Activated CD8-positive, alpha-beta memory T cell treated with anti-CD3 and anti-CD28 coated beads for 1 hour (primary cell): ENCODE measurements around the gene CPT2.
"Not testable (repeated sequence)": the region's sequence is repeated elsewhere in the genome, so short reads cannot be mapped to it uniquely, and the experiment has no call there.

Source experiments
- DNase-seq, 2 donors: peaks; one replicate each; pipeline ENCODE4 v3.0.0-alpha.2; 2020; ENCODE audit warnings: low read depth in 1 of 2; ENCODE audit errors: extremely low read depth in 1 of 2

CPT2 gene

DNA sequence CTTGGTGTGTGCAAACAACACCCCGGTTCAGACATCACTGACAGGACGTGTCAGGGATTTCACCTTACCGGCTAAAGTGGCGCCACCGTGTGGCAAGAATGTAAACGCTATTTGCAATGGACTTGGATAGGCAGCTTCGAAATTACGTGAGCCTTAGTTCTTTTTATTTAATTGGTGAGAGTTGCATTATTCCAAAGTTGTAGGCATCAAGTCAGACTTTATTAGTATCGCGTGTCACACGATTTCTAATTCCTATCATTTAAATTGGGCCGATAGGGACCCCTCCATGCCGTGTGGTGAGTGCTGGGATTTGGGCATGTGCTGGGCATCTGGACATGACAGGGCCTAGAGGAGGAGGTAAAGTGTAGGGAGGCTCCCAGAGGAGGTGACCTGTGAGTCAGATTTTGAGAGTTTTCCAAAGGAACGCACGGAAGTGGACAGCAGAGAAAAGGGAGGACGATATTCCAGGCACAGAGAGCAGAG is 14.5 kb upstream of the CPT2 start:
- DNase-seq, result peak; percentile 42 to 72

DNA sequence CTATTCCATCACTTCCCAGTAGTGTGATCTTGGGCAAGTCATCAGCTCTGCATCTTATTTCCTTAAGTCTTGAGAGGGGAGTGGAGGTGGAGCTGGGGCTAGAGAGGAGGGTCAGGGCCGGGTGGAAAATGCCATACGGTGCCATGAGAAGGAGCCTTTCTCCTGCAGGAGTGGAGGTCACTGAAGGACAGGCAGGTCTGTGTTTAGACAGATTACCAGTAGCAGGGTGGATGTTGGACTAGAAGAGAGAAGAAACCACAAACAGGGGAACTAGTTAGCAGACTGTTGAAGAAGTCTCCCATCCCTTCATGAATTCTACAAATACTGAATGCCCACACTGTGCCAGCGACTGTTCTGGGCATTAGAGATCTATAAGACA is 13.9 kb upstream of the CPT2 start:
- DNase-seq, result no peak

DNA sequence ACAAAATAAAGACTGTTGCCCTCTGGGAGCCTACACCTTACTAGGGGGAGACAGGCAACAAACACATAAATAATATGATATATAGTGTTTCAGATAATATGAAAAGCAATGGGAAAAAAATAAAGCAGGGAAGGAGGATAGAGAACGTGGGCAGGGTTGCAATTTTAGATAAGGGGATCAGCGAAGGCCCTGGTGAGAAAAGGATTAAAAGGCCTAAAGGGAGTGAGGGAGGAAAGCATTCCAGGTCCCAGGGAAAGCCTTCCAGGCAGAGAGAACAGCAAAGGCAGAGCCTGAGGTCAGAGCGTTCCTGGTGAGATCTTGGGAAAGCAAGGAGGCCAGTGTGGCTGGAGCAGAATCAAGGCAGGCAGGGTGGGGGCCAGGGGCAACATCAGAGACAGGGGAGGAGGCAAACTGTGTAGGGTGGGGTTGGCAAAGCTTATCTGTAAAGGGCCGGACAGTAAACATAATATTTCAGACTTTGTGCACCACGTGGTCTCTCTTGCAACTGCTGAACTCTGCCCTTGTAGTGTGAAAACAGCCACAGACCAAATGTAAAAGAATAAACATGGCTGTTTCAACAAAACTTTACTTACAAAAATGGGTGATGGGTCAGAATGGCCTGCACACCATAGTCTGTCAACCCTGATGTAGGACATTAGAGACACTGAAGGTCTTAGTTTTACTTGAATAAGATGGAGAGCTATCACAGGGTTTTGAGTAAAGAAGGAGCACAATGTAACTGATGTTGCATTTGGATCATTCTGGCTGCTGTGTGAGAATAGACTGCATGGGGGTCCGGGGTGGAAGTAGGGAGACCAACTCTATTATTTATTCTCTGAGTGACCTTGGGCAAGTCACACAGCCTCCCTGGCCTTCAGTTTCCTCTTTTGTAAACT is 13.3 kb upstream of the CPT2 start:
- no peak for DNase-seq

DNA sequence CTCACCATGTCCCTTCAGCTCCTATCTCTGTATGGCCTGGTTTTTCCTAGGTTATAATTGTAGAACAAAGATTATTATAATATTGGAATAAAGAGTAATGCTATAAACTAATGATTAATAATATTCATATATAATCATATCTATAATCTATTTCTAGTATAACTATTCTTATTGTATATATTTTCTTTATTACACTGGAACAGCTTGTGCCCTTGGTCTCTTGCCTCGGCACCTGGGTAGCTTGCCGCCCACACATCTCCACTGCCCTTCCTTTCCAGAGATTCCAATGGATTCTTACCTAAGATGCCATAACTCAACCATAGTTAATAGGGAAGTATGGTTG is 10.7 kb upstream of the CPT2 start:
- DNase-seq, result not testable (repeated sequence)

DNA sequence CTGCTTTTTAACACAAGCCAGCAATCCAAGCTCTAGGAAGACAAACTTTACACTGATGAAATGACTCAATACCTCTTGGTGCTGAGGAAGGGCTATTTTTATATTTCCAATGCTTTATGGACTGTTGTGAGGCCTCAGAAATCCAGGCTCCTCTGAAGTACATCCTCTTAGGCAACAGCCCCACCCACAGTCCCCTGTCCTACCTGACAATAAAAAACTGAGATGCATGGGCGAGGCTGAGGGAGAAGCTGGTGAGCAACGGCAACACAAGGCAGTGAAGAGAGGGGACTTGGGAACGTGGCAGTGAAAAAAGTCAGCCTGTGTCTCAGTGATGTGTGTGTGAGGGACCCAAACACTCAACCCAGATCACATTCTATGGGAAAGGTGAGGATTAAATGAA is 10.1 kb upstream of the CPT2 start:
- no peak for DNase-seq

DNA sequence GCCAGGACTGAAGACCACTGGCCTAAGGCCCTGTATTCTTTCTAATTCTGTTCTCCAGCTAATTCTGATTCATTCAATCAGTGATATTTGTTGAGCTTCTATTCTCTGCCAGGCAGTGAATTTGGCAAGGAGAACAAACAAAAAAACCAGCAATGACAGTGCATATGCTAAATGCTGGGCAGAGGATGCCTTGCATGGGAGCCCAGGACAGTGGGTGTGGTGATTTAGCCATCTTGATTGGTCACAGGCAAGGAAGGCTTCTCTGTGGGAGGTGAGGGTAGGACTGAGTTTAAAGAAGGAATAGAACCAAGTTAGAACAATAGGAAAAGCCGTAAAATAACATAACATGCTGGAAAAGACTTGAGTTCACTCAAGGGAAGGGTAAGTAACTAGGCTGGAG is 9.2 kb upstream of the CPT2 start:
- DNase-seq, result no peak

DNA sequence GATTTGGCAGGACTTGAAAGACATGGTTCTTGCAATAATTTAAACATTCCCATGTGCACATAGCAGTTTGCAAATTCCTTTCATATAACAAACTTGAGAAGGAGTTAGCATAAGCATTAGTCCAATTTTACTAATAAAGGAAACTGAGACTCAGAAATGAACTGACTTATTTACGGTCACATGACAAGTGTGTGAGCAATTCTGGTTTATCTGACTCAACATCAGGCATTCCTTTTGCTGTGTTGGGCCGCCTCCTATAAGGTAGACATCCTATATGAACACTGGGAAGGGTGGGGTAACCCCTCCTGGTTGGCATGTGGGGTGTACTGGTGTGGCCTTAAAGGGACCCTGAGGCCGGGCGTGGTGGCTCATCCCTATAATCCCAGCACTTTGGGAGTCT is 8.5 kb upstream of the CPT2 start:
- no peak for DNase-seq

DNA sequence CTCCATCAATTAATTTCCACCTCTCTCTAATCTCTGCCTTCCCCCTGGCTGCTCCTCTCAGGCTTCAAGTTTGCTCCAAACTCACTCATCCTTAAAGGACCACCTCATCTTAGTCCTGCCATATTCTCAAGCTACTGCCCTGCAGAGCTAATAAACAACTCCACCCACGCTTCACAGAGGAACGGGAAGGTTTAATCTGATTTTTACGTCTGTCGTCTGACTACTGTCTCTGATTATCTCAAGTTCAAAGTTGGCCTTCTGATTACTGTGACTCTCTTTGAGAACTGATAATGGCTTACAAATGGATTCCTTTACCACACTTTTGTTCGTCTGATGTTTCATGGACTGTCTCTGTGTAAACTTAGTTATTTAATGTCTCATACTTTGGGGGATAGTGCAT is 7.6 kb upstream of the CPT2 start:
- DNase-seq, result no peak

DNA sequence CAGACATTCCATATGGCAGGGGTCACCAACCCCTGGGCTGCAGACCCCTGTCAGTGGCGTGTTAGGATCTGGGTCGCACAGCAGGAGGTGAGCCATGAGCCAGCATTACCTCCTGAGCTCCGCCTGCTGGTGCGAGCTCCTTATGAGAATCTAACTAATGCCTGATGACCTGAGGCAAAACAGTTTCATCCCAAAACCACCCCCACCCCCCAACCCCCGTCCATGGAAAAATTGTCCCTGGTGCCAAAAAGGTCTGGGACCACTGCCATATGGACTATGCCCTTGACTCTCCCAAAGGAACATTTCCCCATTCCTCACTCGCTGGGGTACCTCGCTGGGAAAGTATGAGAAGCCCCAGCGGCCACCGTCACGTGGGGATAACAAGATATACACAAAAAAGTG is 6.4 kb upstream of the CPT2 start:
- no peak for DNase-seq

DNA sequence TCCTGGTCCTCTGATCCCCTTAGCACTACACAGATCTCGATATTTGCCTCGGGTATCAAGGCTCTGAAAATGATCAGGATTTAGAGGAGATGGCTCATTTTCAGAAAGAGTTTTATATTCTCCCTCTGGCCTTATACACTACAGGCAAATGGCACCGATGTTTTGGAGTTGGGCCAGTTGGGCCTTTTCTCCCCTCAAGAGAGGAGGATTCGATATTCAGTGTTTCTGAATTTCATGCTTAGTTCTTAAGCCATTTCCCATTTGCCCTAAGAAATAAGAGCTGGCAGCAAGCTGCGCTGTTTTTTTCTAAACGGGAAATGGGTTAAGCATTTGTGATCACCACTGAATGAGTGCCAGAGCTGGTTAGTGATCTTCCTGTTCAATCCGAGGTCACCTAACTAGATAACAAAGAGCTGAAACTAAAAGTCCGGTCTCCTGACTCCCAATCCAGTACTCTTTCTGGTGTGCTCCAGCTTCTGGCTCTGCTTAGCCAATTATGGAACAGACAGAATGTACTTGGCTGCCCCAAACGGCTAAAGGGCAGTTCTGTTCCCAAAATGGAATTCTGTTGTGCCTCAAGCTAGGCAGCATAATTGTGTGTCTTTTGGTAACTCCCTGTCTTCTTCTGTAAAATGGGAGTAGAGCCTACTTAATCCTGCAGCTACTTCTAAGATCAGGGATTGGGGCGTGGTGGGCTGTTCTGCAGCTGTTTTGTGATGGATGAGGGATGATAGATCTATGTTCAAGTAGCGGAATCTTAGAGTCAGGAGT is 1.2 kb upstream of the CPT2 start:
- no peak for DNase-seq

DNA sequence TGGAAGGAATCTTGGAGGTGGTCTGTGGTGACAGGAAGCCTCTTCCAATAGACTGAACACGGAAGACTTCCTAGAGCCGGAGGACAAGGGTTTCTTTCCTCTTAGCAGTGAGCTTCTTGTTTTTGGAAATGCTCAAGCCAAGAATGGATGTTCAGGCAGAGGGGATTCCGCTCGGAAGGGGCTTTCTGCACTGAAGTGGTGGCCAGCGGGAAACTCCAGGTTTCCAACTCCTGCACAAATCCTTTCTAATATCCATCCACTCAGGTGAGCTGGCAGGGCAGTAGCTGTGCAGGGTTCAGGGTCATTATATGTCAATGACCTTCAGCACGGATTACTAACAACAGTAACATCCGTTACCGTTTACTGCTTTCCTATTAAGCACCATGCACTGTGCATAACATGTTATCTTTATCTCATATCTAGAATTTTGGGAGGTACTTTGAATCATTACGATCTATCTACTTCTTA is 573 bp upstream of the CPT2 start:
- DNase-seq, result no peak

DNA sequence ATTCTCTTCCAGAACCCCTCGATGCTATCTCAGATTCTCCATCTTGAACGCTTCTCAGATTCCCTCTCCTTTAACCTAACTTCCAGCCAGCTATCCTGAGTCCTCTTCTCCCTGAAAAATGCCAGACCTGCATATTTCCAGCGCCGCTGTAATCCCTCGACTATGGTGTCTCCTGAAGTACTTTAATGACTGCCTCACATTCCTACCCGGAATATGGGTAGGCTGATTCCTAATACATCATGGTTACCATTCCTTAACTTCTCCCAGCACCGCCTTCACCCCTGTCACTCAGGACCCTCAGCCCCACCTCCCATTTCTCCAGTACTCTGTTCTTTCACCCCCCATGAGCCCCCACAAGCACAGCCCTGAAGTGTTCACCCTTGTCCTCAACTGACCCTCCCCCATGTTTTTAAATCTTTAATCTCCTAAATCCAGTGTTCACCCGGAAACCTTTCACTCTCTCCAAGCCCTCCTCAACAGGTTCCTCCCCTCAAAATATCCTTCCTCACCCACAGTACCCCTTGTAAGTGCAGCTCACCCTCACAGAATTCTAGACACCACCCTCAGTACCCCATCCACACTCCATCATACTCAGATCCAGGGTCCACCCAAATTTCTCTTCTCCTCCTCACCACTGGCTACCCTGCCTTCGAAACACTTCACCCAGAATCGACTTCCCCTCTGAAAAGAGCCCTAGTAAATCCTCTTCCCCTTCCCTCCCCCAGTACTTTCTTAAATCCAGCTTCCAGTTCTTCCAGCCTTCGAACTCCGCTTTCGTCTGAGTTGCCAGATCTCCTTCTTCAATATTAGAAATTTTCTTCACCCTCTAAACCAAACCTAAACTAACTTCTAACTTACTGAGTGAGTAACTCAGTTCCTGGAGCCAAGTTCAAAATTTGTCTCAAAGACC is 922 bp downstream of the CPT2 start:
- DNase-seq, result no peak

DNA sequence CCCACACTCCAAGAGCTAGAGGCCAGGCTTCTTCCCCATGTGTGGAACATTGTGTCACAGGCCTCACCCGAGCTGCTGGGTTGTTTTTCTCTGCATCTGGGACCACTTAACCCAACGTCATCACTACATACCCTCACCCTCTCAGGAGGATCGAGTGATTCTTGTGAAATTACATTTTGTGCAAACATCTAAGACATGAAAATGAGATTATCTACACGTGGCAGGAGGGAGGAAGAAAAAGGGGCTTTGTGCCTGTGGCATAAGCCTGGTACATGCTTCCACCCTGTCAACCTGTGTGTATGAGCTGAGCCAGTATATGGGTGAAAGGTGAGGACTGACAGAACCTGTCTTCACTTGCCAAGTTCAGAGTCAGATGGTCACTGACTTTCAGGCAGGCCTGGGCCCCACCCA is 1.6 kb downstream of the CPT2 start:
- DNase-seq, result no peak

DNA sequence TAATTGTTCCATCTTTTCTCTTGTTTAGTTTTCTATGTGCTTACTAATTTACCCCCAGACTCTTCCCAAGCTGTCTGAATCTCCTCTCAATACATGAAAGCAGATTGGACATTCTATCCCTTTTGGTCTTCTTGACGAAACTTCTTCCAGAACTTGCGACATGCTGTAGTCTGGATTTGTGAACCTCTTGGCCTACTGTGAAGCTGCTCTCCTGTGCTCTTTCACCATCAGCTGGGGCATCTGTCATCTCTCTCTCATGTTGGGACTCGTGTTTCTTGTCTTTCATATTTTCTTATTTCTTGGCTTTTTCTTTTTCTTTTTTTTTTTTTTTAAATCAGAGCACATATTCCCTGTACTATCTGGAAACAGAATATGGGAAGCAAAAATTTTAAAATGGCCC is 6.8 kb downstream of the CPT2 start:
- no peak for DNase-seq

DNA sequence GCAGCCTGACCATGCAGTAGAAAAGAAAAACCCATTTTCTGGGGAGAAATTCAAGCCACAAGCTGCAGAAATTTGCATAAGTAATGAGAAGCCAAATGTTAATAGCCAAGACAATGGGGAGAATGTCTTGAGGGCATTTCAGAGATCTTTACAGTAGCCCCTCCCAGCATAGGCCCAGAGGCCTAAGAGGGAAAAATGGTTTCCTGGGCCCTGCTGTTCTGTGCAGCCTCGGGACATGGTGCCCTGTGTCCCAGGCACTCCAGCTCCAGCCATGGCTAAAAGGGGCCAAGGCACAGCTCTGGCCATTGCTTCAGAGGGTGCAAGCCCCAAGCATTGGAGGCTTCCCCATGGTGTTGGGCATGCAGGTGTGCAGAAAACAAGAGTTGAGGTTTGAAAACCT is 8.9 kb downstream of the CPT2 start:
- DNase-seq, result not testable (repeated sequence)

DNA sequence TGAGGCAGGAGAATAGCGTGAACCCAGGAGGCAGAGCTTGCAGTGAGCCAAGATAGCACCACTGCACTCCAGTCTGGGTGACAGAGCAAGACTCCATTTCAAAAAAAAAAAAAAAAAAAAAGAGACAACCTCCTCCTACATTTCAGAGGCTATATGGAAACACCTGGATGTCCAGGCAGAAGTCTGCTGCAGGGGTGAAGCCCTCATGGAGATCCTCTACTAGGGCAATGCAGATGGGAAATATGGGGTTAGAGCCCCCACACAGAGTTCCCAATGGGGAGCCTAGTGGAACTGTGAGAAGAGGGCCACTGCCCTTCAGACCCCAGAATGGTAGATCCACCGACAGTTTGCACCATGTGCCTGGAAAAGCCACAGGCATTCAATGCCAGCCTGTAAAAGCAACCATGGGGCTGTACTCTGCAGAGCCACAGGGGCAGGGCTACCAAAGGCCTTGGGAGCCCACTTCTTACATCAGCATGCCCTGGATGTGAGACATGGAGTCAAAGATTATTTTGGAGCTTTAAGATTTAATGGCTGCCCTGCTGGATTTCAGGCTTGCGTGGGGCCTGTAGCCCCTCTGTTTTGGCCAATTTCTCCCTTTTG is 9.6 kb downstream of the CPT2 start:
- DNase-seq, result not testable (repeated sequence)

DNA sequence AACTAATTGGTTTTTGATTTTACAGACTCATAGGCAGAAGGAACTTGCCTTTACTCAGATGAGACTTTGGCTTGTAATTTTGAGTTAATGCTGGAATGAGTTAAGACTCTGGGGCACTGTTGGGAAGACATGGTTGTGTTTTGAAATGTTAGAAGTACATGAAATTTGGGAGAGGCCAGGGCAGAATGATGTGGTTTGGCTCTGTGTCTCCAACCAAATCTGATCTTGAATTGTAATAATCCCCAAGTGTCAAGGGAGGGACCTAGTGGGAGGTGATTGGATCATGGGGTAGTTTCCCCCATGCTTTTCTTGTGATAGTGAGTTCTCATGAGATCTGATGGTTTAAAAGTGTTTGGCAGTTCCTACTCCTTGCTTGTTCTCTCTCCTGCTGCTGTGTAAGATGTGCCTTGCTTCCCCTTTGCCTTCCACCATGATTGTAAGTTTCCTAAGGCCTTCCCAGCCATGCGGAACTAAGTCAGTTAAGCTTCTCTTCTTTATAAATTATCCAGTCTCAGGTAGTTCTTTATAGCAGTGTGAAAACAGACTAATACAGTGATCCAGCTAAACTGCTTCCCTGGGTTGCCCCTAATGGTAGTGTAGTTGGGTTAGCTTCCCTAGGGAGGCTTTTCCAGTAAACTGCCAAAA is 10.2 kb downstream of the CPT2 start:
- DNase-seq, result no peak

DNA sequence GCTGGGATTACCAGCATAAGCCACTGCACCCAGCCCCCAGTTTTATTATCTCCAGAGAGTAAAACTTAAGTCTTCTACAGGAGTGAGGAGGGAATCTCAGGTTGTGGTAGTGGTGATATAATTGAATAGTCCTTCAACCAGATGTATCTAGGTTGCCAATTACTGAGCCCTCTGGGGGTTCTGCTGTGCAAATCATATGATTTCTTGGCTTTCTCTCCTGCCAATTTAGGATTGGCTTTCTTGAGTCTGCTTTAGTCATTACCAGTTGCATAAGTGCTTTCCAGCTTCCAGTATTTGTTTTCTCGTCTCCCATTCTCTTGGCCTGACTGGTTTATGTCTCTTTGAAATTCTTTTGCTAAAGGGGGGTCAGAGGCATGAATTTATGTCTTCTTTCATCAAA is 11.1 kb downstream of the CPT2 start:
- DNase-seq, result no peak

DNA sequence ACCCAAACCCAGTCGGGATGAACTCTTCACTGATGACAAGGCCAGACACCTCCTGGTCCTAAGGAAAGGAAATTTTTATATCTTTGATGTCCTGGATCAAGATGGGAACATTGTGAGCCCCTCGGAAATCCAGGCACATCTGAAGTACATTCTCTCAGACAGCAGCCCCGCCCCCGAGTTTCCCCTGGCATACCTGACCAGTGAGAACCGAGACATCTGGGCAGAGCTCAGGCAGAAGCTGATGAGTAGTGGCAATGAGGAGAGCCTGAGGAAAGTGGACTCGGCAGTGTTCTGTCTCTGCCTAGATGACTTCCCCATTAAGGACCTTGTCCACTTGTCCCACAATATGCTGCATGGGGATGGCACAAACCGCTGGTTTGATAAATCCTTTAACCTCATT is 13.7 kb downstream of the CPT2 start:
- DNase-seq, result no peak

DNA sequence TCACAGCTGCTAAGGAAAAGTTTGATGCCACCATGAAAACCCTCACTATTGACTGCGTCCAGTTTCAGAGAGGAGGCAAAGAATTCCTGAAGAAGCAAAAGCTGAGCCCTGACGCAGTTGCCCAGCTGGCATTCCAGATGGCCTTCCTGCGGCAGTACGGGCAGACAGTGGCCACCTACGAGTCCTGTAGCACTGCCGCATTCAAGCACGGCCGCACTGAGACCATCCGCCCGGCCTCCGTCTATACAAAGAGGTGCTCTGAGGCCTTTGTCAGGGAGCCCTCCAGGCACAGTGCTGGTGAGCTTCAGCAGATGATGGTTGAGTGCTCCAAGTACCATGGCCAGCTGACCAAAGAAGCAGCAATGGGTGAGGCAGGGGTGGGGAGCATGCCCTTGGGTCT is 14.3 kb downstream of the CPT2 start:
- no peak for DNase-seq
